ENCODE results near the gene MRPS26. TPM values are rescaled to one million over a fixed set of nuclear protein-coding genes. Genes with fewer than 3 reads are reported as not detected.

MRPS26 gene
- total RNA-seq, 1 experiment from 2014 or later, result 182 TPM

DNA sequence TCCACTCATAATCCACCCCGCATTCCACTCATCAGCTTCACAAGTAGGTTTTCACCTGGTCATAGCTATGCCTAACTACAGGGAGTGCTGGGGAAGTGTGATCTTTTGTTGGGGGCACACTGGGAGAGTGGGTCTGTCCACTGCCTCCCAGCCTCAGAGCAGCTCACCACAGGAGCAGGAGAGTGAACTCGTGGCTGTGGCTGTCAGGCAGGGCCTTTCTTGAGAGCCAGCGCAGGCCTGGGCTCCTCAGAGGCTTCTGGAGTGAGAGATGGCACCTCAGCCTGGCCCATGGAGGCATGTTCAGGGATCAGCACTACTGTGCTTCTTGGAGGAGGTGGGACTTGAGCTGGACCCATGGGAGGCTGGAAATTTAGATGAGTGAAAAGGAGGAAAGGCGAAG, 6.4 kb upstream of the MRPS26 start:
- ATAC-seq, result no peak
- H3K4me1 ChIP-seq (ENCODE audit: insufficient read depth, low read length), result peaks cover 10% of the 10 kb centered on the region
- no peak overlapping the region for H3K9ac ChIP-seq (ENCODE audit: low read length)
- no peaks in the 10 kb centered on the region for H3F3A ChIP-seq (ENCODE audit: low read length, unreplicated experiment)
- no peaks in the 10 kb centered on the region for H4K20me1 ChIP-seq (ENCODE audit: low read length)
- BruUV-seq (replicated peaks), result no TSS peak
- DNase-seq, result no peak
- H3K4me2 ChIP-seq (ENCODE audit: low read length), result no peak overlapping the region
- H3K36me3 ChIP-seq (ENCODE audit: low read depth, low read length), result peaks cover 12% of the 10 kb centered on the region; the same call in 1 of the 2 replicates
- H3K79me2 ChIP-seq (ENCODE audit: low read length), result no peaks in the 10 kb centered on the region
- H3K9me3 ChIP-seq (ENCODE audit: low read length), result no peaks in the 10 kb centered on the region
- H3K27me3 ChIP-seq (ENCODE audit: low read length), result no peaks in the 10 kb centered on the region
- no peak overlapping the region for H3K4me3 ChIP-seq (ENCODE audit: low read length)
- H3K9me2 ChIP-seq (replicated peaks; ENCODE audit: low read length), result no peaks in the 10 kb centered on the region
- intact Hi-C loops (cut with micrococcal nuclease), result no loop called here
- H3K27ac ChIP-seq (ENCODE audit: low read length), result no peak overlapping the region
- ChIA-PET POLR2A (ENCODE audit: unreplicated experiment) (no interaction called here), CTCF (no interaction called here)
- no peak for TF ChIP-seq EZH2phosphoT487 (IDR thresholded peaks at IDR 0.05; ENCODE audit: borderline replicate concordance, low read length)
- TF ChIP-seq EZH2 (IDR thresholded peaks at IDR 0.05; ENCODE audit: low read length, unreplicated experiment), result no peak
- TF ChIP-seq CTCF (conservative IDR thresholded peaks at IDR 0.05; ENCODE audit: low read depth, low read length), result no peak
- no peak overlapping the region for H2AFZ ChIP-seq (ENCODE audit: low read length)

DNA sequence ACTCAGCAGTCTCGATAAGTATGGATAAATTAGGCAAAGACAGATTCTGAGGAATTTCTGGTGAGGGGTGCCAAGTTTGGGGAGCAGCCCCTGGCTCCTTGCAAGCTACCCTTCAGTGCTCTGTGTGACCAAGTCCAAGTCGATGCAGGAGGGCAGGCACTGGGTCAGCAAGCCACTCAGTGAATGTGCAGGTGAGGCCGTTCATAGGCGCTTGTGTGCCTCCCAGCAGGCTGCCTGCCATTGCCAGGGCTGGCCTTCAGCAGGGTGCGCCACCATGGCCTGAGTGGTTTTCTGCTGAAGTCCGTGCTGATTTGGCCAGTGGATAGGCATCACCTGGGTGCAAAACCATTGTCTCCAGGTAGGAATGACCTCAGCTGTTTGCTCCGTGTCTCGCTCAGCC, 5.8 kb upstream of the MRPS26 start:
- ATAC-seq (no peak), DNase-seq (no peak)
- H3K9ac ChIP-seq (ENCODE audit: low read length), result no peak overlapping the region
- intact Hi-C loops (cut with micrococcal nuclease), result no loop called here
- BruUV-seq (replicated peaks), result no TSS peak
- TF ChIP-seq CTCF (conservative IDR thresholded peaks at IDR 0.05; ENCODE audit: low read depth, low read length), result no peak
- TF ChIP-seq EZH2phosphoT487 (IDR thresholded peaks at IDR 0.05; ENCODE audit: borderline replicate concordance, low read length), result no peak
- TF ChIP-seq EZH2 (IDR thresholded peaks at IDR 0.05; ENCODE audit: low read length, unreplicated experiment), result no peak
- POLR2A ChIA-PET (ENCODE audit: unreplicated experiment), result no interaction called here
- no peaks in the 10 kb centered on the region for H3K9me3 ChIP-seq (ENCODE audit: low read length)
- H3K4me2 ChIP-seq (ENCODE audit: low read length), result no peak overlapping the region
- no peak overlapping the region for H3K27ac ChIP-seq (ENCODE audit: low read length)
- no peaks in the 10 kb centered on the region for H4K20me1 ChIP-seq (ENCODE audit: low read length)
- CTCF ChIA-PET, result no interaction called here
- peaks cover 12% of the 10 kb centered on the region; the same call in 1 of the 2 replicates for H3K36me3 ChIP-seq (ENCODE audit: low read depth, low read length)
- no peak overlapping the region for H3K4me3 ChIP-seq (ENCODE audit: low read length)
- no peaks in the 10 kb centered on the region for H3K27me3 ChIP-seq (ENCODE audit: low read length)
- no peak overlapping the region for H2AFZ ChIP-seq (ENCODE audit: low read length)
- H3F3A ChIP-seq (ENCODE audit: low read length, unreplicated experiment), result no peaks in the 10 kb centered on the region
- H3K9me2 ChIP-seq (replicated peaks; ENCODE audit: low read length), result no peaks in the 10 kb centered on the region
- H3K4me1 ChIP-seq (ENCODE audit: insufficient read depth, low read length), result peaks cover 13% of the 10 kb centered on the region
- H3K79me2 ChIP-seq (ENCODE audit: low read length), result no peaks in the 10 kb centered on the region

GRCh38 chr20:3041854-3042409, 3.9 kb upstream of the MRPS26 start:
- TF ChIP-seq EZH2phosphoT487 (IDR thresholded peaks at IDR 0.05; ENCODE audit: borderline replicate concordance, low read length) (no peak), EZH2 (IDR thresholded peaks at IDR 0.05; ENCODE audit: low read length, unreplicated experiment) (no peak), CTCF (conservative IDR thresholded peaks at IDR 0.05; ENCODE audit: low read depth, low read length) (no peak)
- no peak overlapping the region for H3K9ac ChIP-seq (ENCODE audit: low read length)
- peak overlapping the region; percentile 24; the same call in 1 of the 2 replicates for H3K4me2 ChIP-seq (ENCODE audit: low read length)
- no peak overlapping the region for H2AFZ ChIP-seq (ENCODE audit: low read length)
- no TSS peak for BruUV-seq (replicated peaks)
- no peak overlapping the region for H3K4me3 ChIP-seq (ENCODE audit: low read length)
- peaks cover 10% of the 10 kb centered on the region for H3K79me2 ChIP-seq (ENCODE audit: low read length)
- POLR2A ChIA-PET (ENCODE audit: unreplicated experiment), result no interaction called here
- H3K27ac ChIP-seq (ENCODE audit: low read length), result no peak overlapping the region
- no peaks in the 10 kb centered on the region for H3F3A ChIP-seq (ENCODE audit: low read length, unreplicated experiment)
- H3K9me3 ChIP-seq (ENCODE audit: low read length), result no peaks in the 10 kb centered on the region
- no peaks in the 10 kb centered on the region for H3K27me3 ChIP-seq (ENCODE audit: low read length)
- DNase-seq, result no peak
- no peaks in the 10 kb centered on the region for H3K9me2 ChIP-seq (replicated peaks; ENCODE audit: low read length)
- peaks cover 11% of the 10 kb centered on the region; the same call in 1 of the 2 replicates for H3K36me3 ChIP-seq (ENCODE audit: low read depth, low read length)
- H4K20me1 ChIP-seq (ENCODE audit: low read length), result peaks cover 4% of the 10 kb centered on the region; the same call in 1 of the 2 replicates
- peaks cover 15% of the 10 kb centered on the region for H3K4me1 ChIP-seq (ENCODE audit: insufficient read depth, low read length)
- no peak for ATAC-seq
- CTCF ChIA-PET, result no interaction called here
- intact Hi-C loops (cut with micrococcal nuclease), result no loop called here

Measured in PC-3 (cell line).